ENCODE measurements around the gene SOX8. TPM values are rescaled to one million over a fixed set of nuclear protein-coding genes. Genes with fewer than 3 reads are reported as not detected.

SOX8 gene
- total RNA-seq, 1 donor from 2014 or later, result 0.18 TPM

GRCh38 chr16:1032607-1033006, 51.0 kb downstream of the SOX8 start:
- H3K4me3 Mint-ChIP-seq, result no peak overlapping the region
- TF ChIP-seq CTCF (IDR thresholded peaks at IDR 0.05), result no peak
- CTCF ChIA-PET, result no interaction called here
- ATAC-seq (ENCODE audit: low read depth) (no peak), DNase-seq (no peak)
- intact Hi-C loops (cut with micrococcal nuclease), result no loop called here
- no peaks in the 10 kb centered on the region for H3K9me3 Mint-ChIP-seq
- H3K27ac Mint-ChIP-seq, result no peak overlapping the region
- no peaks in the 10 kb centered on the region for H3K4me1 Mint-ChIP-seq
- POLR2A ChIA-PET, result no interaction called here
- peaks cover 4% of the 10 kb centered on the region for H3K27me3 Mint-ChIP-seq
- H3K36me3 Mint-ChIP-seq (ENCODE audit: low read depth), result no peaks in the 10 kb centered on the region

- no peak overlapping the region for H3K4me3 Mint-ChIP-seq
Observed at GRCh38 chr16:1033128-1033679, 51.6 kb downstream of the SOX8 start.

GRCh38 chr16:1034230-1035065, 52.9 kb downstream of the SOX8 start:
- H3K27ac Mint-ChIP-seq, result no peak overlapping the region
- peaks cover 2% of the 10 kb centered on the region for H3K27me3 Mint-ChIP-seq
- no peaks in the 10 kb centered on the region for H3K9me3 Mint-ChIP-seq
- no peak for ATAC-seq (ENCODE audit: low read depth)
- DNase-seq, result no peak
- intact Hi-C loops (cut with micrococcal nuclease), result no loop called here
- no peak overlapping the region for H3K4me3 Mint-ChIP-seq
- no peak for TF ChIP-seq CTCF (IDR thresholded peaks at IDR 0.05)
- ChIA-PET POLR2A (no interaction called here), CTCF (no interaction called here)
- no peaks in the 10 kb centered on the region for H3K4me1 Mint-ChIP-seq
- H3K36me3 Mint-ChIP-seq (ENCODE audit: low read depth), result no peaks in the 10 kb centered on the region

More at GRCh38 chr16:1033128-1033679, 51.6 kb downstream of the SOX8 start:
- CTCF ChIA-PET, result no interaction called here
- H3K9me3 Mint-ChIP-seq, result no peaks in the 10 kb centered on the region
- H3K4me1 Mint-ChIP-seq, result no peaks in the 10 kb centered on the region
- no peak overlapping the region for H3K27ac Mint-ChIP-seq
- DNase-seq (no peak), ATAC-seq (ENCODE audit: low read depth) (no peak)
- intact Hi-C loops (cut with micrococcal nuclease), result no loop called here
- H3K36me3 Mint-ChIP-seq (ENCODE audit: low read depth), result no peaks in the 10 kb centered on the region
- H3K27me3 Mint-ChIP-seq, result peaks cover 4% of the 10 kb centered on the region
- TF ChIP-seq CTCF (IDR thresholded peaks at IDR 0.05), result no peak
- POLR2A ChIA-PET, result no interaction called here

- no peak for TF ChIP-seq CTCF (IDR thresholded peaks at IDR 0.05)
- Mint-ChIP-seq H3K4me1 (no peaks in the 10 kb centered on the region), H3K27me3 (no peaks in the 10 kb centered on the region), H3K9me3 (no peaks in the 10 kb centered on the region), H3K36me3 (ENCODE audit: low read depth) (no peaks in the 10 kb centered on the region), H3K27ac (no peak overlapping the region), H3K4me3 (no peak overlapping the region)
- ChIA-PET CTCF (no interaction called here), POLR2A (no interaction called here)
- no peak for ATAC-seq (ENCODE audit: low read depth)
- DNase-seq, result no peak
- intact Hi-C loops (cut with micrococcal nuclease), result no loop called here
Observed at GRCh38 chr16:1035066-1035415, 53.5 kb downstream of the SOX8 start.

GRCh38 chr16:1036166-1036565, 54.6 kb downstream of the SOX8 start:
- DNase-seq (no peak), ATAC-seq (ENCODE audit: low read depth) (no peak)
- Mint-ChIP-seq H3K36me3 (ENCODE audit: low read depth) (no peaks in the 10 kb centered on the region), H3K4me3 (no peak overlapping the region), H3K4me1 (no peaks in the 10 kb centered on the region), H3K27me3 (no peaks in the 10 kb centered on the region), H3K9me3 (no peaks in the 10 kb centered on the region), H3K27ac (no peak overlapping the region)
- ChIA-PET CTCF (no interaction called here), POLR2A (no interaction called here)
- TF ChIP-seq CTCF (IDR thresholded peaks at IDR 0.05), result no peak
- intact Hi-C loops (cut with micrococcal nuclease), result no loop called here

Other genes starting within 250 kb of the SOX8 start
- 42.4 and 43.1 TPM in 2 replicates for gene CIAO3, start 240.8 kb upstream of the SOX8 start, total RNA-seq
- not detected in 2 replicates for gene MSLN, start 221.0 kb upstream of the SOX8 start, total RNA-seq
- gene RPUSD1, start 193.4 kb upstream of the SOX8 start, total RNA-seq, result 32.2 and 35.3 TPM in 2 replicates
- 42.4 and 45.5 TPM in 2 replicates for gene CHTF18, start 193.2 kb upstream of the SOX8 start, total RNA-seq
- gene GNG13, start 181.0 kb upstream of the SOX8 start, total RNA-seq, result not detected in 2 replicates
- 30.7 and 36.1 TPM in 2 replicates for gene LMF1, start 10.8 kb upstream of the SOX8 start, total RNA-seq
- gene SSTR5, start 91.0 kb downstream of the SOX8 start, total RNA-seq, result not detected in 2 replicates
- not detected in 2 replicates for gene C1QTNF8, start 114.5 kb downstream of the SOX8 start, total RNA-seq
- gene CACNA1H, start 171.3 kb downstream of the SOX8 start, total RNA-seq, result 0.02 TPM in 1 of 2 replicates, not detected in the other
- not detected in 2 replicates for gene TPSG1, start 243.5 kb downstream of the SOX8 start, total RNA-seq
- not detected in 2 replicates for gene TPSB2, start 248.4 kb downstream of the SOX8 start, total RNA-seq

All from activated B cell treated with CpG ODN at 0.5 μM for 24 hours (primary cell).